ENCODE measurements around the gene HNRNPM. TPM values are rescaled to one million over a fixed set of nuclear protein-coding genes. Genes with fewer than 3 reads are reported as not detected.

HNRNPM gene
- total RNA-seq, 1 experiment from 2014 or later = 298 TPM

- TF ChIP-seq REST (IDR thresholded peaks at IDR 0.05; ENCODE audit: low read depth) (no peak), SIN3A (IDR thresholded peaks at IDR 0.05; ENCODE audit: low read depth) (no peak), EZH2phosphoT487 (IDR thresholded peaks at IDR 0.05; ENCODE audit: borderline replicate concordance) (no peak), RAD21 (IDR thresholded peaks at IDR 0.05; ENCODE audit: low read depth) (no peak), YY1 (IDR thresholded peaks at IDR 0.05; ENCODE audit: extremely low read depth, insufficient replicate concordance, low read depth, low read length) (no peak), POLR2AphosphoS5 (IDR thresholded peaks at IDR 0.05; ENCODE audit: low read depth, low read length) (no peak), ATF3 (IDR thresholded peaks at IDR 0.05) (no peak), JUND (IDR thresholded peaks at IDR 0.05) (no peak), EGR1 (IDR thresholded peaks at IDR 0.05; ENCODE audit: low read depth) (no peak)
Measured at GRCh38 chr19:8469613-8470368, 25.0 kb downstream of the HNRNPM start (continued).

Measured in HCT116 (cell line).